Spleen (tissue), 7 donors: ENCODE measurements around the gene GARIN6.

Experiments
- POLR2AphosphoS5 ChIP-seq, 3 donors: sonication (generic); formaldehyde crosslinking; IDR thresholded peaks; one replicate each; pipeline ENCODE4 v1.5.1; 2017; ENCODE audit warnings: antibody characterized with exemption in 3 of 3
- TF ChIP-seq, protein P1 (sequence below), 11 experiments: fragments of 200-600 bp in 7 of 11; fragments of 450-650 bp in 4 of 11; sonication (generic) in 4 of 11; IDR thresholded peaks in 8 of 11; conservative IDR thresholded peaks in 3 of 11; 1 replicate in 7 of 11; 2 replicates in 4 of 11; pipeline versions ENCODE4 v1.4.0 to v1.8.0; 2016 to 2021; ENCODE audit warnings: antibody characterized with exemption in 11 of 11, inconsistent platforms in 4 of 11, mild to moderate bottlenecking in 1 of 11
- donor health status: DM: no; HTN: no; CAD: no; lungs with moderate emphysema.
- donor health status: DM: no; HTN: no; CAD: no.
- donor health status: DM: no; HTN: no; CAD: no.

- TF ChIP-seq, protein P1, sequence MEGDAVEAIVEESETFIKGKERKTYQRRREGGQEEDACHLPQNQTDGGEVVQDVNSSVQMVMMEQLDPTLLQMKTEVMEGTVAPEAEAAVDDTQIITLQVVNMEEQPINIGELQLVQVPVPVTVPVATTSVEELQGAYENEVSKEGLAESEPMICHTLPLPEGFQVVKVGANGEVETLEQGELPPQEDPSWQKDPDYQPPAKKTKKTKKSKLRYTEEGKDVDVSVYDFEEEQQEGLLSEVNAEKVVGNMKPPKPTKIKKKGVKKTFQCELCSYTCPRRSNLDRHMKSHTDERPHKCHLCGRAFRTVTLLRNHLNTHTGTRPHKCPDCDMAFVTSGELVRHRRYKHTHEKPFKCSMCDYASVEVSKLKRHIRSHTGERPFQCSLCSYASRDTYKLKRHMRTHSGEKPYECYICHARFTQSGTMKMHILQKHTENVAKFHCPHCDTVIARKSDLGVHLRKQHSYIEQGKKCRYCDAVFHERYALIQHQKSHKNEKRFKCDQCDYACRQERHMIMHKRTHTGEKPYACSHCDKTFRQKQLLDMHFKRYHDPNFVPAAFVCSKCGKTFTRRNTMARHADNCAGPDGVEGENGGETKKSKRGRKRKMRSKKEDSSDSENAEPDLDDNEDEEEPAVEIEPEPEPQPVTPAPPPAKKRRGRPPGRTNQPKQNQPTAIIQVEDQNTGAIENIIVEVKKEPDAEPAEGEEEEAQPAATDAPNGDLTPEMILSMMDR (IDR thresholded peaks at IDR 0.05 in 8 of 11, conservative IDR thresholded peaks at IDR 0.05 in 3 of 11), result peak in 5 of 11 experiments; percentile 28 to 36 (median 31)
- TF ChIP-seq POLR2AphosphoS5 (IDR thresholded peaks at IDR 0.05), result no peak
These were observed 28.0 kb upstream of the GARIN6 start for GRCh38 chr12:99619389-99620158.
